ENCODE measurements around the gene HUNK.
"Not testable (repeated sequence)": the region's sequence is repeated elsewhere in the genome, so short reads cannot be mapped to it uniquely, and the experiment has no call there.

The HUNK gene

DNA sequence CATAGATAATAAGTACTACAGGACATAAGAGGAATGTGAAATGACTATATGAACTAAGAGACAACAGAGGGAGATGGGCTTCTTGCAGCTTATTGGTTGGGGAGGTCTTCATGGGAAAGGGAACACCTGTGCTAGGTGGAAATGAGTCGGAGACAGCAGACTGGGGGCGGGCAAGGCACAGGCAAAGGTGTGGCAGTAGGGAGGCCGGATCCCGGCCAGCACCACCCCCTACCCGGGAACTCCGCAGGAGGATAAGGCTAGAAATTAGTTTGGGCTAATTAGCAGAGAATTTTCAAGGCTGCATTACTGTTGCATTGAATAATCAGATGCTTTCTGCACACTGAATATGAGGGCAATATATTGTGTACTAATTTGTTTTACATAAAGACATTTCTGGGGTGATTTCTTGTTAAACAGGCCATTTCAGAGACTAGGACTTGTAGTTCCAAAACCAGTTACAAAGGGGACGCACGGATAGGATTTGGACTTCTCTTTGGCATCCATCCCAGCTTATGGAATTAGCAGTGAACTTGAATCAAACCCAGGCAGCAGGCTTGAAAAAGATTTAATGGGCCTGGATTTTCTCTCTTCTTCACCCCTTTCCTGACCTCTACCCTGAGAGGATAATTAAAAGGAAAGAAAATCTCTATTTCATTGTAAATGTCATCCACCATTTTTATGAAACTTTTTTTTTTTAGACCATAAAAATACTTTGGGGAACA, 2.2 kb upstream of the HUNK start:
- no peak for DNase-seq (ENCODE audit: low read depth, low spot score)

DNA sequence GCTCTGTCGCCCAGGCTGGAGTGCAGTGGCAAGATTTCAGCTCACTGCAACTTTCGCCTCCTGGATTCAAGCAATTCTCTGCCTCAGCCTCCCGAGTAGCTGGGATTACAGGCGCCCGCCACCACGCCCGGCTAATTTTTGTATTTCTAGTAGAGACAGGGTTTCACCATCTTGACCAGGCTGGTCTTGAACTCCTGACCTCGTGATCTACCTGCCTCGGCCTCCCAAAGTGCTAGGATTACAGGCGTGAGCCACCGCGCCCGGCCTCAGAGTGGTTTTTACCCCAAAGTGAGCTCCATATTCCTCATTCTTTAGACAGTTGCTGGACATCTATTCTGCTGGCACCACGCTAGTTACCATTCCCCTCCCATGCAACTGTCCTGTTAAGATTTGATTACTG, 1.4 kb upstream of the HUNK start:
- not testable (repeated sequence) for DNase-seq (ENCODE audit: low read depth, low spot score)

DNA sequence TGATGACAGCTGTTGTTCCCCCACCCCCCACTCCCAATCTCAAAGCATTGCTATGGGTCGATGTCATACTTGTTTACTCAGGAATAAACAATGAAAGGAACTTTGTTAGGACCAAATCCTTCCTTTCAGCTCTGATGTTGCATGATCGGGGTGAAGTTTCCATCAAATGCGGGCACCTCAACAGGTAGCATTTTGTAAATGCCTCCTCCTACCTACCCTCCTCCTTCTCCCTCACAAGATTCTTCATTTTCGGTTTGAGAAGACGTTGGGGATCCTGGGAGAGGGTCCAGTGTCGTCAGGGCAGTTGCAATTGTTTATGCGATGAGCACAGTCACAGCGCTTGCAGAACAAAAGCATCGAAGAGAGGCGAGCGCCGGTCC, 758 bp upstream of the HUNK start:
- no peak for DNase-seq (ENCODE audit: low read depth, low spot score)

DNA sequence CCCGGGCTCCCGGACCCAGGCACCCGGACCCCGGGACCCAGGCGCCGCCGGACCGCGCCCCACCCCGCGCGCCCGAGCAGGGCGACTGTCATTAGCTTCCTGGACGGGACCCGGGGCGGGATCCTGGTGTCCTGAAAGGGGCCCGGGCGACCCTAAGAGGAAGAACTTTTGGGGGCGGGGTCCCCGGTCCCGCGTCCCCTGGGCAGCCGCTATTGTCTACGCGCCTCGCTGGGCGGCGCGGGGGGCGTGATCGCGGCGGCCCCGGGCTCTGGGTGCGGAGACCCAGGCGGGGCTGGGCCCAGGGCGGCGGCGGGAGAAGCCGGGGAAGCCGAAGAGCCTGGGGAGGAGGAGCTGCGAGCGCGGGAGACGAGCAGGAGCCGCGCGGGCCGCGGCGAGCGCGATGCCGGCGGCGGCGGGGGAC, 465 bp downstream of the HUNK start:
- DNase-seq (ENCODE audit: low read depth, low spot score) = no peak

DNA sequence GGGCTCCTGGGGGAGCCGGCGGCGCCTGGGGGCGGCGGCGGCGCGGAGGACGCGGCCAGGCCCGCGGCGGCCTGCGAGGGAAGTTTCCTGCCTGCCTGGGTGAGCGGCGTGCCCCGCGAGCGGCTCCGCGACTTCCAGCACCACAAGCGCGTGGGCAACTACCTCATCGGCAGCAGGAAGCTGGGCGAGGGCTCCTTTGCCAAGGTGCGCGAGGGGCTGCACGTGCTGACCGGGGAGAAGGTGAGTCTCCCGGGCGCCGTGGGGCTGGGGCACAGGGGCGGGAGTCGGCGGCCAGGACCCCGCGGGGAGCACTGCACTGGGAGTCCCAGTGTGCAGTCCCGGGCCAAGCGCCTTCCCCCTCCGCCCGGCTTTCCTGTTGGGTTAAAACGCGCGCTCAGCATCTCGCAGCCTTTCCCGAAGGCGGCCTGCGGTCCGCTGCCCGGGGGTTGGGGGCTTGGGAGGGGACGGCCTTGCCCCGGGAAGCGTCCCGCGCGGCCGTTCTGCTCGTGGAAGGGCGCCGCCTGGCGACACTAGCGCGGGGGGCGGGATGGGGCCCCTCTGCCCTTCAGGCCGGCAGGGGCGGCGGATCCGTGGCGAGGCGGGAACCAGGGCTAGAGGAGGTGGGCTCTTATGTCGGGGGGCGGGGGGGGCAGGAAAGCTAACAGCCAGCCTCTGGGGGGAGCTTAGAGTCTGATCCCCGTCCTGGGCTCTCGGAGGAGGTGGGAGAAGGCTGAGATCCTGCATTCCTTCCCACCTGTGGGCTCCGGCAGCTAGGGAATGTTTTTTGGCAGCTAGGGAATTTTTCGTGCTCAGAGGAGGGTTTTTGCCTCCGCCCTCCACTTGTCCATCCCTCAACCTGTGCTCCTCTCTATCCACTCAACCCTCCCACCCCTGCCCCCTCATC, 1.1 kb downstream of the HUNK start:
- DNase-seq (ENCODE audit: low read depth, low spot score) = no peak

DNA sequence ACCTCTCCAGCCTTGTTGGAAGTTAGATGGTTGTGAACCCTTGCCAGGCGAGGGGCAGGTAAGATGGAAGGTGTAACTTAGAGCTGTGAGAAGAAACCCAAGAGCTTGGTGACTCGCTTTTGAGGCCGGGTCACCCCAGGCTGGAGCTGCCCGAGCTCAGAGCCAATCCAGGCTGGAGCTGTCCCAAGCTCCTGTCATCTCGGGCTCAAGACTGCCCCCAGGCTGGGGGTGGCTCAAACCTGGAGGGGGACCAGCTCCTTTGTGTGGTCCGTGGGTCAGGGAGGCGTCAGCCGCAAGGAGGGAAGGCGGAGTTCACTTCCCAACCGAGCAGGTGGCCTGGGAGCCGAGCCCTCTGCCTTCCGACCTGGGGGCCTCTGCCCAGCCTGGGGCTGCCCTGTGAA, 2.0 kb downstream of the HUNK start:
- no peak for DNase-seq (ENCODE audit: low read depth, low spot score)

DNA sequence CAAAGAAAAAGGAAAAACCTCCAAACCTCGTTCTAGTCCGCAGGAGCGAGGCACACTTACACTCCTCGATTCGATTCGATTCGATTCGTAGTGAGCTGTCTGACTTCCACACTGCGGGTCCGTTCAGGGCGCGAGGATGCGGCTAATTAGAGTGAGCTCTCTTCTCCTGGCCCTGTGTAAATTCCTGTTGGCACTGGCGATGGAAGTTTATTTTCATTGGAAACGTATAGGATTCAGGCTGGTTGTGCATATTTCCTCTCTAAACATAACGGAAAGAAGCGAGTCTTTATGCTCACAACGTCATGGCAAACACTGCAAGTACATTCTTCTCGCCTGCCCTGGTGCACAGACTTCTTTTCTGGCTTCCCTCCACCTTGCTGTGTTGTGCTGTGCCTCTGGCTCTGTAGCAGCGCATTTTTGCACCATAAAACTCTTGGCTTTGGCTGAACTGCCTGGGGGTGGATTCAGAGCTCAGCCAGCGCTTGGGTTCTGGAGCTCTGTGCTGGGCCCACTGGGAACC, 2.7 kb downstream of the HUNK start:
- DNase-seq (ENCODE audit: low read depth, low spot score) = no peak

DNA sequence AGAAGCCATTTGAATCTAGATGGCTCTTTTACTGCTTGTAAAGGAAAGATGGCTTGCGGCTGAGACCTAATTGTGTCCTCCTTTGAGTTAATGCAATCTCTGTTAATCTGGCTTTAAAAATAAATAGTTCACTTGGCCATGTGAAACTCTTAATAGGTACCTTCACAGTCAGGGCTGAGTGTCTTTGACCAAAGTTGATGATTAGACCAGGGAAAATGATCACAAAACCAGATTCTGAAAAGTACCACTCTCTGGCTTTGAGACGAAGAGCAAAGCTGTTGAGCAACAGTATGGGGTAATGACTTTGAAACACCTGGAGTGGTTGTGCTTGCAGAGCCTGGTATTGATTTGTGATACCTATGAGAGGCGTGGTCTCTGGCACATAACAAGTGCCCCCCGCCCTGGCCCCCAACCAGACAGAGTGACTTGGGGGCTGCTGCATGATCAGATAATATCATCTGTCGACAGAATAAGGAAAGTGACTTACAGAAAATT, 4.7 kb downstream of the HUNK start:
- DNase-seq (ENCODE audit: low read depth, low spot score) = no peak

DNA sequence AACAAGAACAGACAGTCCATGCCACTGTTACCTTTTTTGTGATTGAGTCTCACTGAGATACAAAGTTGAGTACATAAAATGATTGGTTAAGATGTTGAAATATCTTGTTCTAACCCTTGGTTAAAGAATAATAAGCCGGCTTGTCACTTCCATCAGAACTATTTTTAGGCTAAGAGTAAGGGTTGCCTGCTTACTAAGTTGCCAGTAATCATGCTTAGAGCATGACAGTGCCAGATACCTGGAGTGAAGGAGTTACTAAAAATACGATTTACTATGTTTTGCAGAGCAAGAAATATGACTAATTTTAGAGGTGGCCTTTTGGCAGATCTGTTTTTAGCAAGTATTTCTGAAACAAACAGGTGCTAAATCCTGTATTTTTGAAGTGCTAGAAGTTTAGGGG, 6.0 kb downstream of the HUNK start:
- DNase-seq (ENCODE audit: low read depth, low spot score) = no peak

DNA sequence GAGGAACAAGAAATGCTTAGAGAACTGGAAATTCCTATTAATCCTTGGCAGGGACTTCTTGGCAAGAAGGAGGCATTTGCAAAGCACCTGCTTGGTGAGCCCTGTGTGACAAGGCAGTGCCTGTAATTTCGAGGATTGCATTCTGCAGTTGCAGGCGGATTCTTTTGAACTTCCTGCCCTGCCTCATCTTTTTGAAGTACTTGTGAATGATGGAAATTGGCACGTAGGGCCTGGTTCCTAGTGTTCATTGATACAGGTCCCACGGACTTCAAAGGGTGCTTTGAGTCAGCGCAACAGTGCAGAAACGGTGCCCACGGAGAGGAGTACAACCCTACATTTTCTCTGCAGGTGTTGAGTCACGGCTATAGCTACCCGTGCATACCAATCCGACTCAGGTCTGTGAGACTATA, 6.4 kb downstream of the HUNK start:
- no peak for DNase-seq (ENCODE audit: low read depth, low spot score)

DNA sequence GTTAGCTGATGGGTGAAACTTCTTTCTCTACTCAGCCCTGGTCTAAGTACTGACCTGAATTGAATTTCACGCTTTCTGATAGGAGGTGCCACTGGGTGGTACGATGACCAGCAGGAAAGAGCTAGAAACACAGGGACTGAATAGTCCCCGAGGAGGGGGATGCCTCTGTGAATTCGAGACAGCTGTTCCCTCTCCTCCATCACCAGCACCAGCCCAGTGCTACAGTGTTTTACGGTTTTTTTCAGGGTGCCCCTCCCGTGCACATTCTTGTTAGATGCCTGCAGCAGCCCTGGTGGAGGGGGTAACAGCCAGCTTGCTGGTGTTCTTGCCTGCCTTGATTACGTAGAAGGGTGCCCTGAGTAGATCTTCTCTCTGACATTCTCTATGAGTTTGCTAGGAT, 7.1 kb downstream of the HUNK start:
- no peak for DNase-seq (ENCODE audit: low read depth, low spot score)

DNA sequence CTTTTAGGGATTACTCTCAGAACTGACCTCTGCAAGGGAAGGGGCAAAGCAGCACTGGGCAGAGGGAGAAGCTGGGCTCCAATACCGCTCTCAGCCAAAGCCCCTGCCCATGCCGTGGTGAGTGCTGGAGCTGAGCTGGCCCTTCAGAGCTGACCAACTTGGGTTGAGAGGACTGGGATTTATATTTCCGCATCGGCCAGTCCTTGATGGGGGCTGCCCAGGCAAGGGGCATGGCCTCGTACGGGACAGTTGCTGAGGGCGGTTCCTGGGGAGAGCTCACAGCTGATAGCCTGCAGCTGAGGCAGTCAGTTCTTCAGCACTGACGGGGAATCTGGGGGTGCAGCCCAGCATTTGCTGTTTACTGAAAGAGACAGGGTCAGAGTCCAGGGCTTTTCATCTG, 8.0 kb downstream of the HUNK start:
- no peak for DNase-seq (ENCODE audit: low read depth, low spot score)

DNA sequence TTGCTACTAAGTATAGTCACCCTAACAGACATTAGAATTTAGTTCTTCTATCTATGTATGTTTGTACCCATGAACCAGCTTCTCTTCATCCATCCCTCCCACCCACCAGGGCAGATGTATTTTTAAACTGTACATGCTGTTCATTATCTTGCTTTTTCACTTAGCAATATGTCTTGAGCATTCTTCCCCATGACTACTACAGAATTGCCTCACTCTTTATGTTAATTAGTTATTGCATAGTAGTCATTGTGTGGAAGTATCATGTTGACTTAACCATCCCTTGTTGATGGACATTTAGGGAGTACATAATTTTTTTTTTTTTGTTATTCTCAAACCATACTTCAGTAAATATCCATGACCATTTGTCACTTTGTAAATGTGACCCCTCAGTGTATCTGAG, 9.9 kb downstream of the HUNK start:
- DNase-seq (ENCODE audit: low read depth, low spot score) = no peak

DNA sequence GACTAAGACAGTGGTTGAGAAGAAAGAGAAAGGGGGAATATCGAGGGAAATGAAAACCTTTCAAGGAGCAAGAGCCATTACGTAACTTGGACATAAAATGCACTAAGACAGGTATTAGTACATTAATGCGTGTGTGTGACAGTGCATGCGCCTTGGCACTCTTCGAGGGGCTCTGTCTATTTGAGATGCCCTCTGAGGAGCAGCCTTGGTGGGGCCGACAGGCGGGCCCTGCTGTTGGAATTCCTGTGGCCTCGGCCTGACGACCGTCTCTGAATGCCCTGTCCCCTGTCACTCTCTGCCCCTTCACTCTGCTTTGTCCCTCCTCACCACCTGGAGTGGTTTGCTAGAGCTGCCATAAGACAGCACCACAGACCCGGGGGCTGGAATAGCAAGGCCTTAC, 12.3 kb downstream of the HUNK start:
- DNase-seq (ENCODE audit: low read depth, low spot score) = no peak

DNA sequence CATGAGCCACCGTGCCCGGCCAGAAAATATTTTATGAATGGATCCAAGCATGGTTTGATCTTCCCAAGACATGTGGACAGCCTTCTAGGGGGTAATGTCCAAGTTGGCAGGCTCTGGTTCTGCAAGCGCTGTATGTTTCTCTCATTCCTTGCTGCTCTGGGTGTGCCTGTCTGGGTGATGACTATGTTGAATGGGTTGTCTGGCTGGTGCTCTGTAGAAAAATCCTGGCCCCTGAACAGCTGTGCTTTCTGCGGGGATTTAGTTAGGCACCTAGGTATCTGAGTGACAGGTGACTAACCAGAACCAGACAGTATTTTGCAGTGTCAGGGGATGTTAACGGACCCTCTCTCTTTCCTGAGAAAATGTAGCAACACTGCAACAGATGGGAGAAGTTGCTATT, 14.1 kb downstream of the HUNK start:
- DNase-seq (ENCODE audit: low read depth, low spot score) = no peak

DNA sequence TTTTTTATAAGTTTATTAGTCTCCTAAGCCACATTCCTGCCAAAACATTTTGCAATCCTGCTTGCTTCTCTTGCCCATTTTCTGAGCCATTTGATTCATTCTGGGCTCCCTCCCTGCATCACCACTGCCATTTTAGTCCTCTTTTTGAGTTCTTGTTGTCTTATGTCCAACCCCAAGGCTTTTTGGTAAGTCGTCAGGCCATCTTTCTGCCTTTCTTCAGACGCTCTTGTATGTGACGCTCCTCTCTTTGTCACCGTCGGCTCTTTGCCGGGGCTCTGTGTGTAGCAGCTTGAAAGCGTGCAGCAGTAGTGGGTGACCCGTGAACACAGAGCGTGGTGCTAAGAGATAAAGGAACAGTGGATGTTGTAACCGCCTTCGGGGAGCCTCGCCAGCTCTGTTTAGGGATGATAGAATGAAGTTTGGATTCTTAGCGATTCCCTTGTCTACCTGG, 14.6 kb downstream of the HUNK start:
- DNase-seq (ENCODE audit: low read depth, low spot score) = no peak

DNA sequence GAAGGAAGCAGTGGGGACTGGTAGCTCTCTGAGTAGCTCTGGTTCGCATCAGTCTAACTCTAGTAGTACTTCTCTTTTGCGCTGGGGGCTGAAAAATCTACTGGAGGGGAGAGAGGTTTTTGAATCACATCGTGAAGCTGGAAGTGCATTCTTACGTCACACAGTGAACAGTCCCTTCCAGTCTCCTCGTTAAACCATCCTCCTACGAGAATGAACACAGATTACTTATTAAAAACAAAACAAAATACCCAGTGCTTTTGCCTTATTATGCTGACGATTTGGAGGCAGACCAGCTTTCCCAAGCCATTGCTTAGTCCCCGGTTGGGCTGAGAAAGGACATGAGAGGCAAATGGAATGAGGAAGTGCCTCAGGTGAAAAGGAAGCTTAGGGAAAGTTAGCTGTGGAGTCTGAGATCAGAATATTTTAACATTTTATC, 16.1 kb downstream of the HUNK start:
- DNase-seq (ENCODE audit: low read depth, low spot score) = no peak

DNA sequence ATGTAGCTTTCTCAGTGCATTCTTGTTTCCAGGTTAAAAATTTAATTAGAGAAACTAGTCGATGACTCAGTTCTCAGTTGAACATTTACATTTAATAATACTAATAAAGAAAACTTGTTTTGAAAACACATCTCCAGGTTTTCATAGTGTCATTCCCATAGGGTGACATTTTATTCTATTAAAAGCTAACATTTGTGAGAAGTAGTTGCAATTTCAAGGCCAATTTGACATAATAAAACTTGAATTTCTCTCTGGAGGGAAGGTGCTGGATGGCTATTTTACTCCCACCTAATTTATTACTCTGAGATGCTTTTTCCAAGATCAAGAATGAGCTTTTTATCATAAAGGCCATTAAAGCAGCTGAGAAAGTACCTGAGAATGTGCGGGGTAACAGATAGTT, 16.6 kb downstream of the HUNK start:
- DNase-seq (ENCODE audit: low read depth, low spot score) = no peak

DNA sequence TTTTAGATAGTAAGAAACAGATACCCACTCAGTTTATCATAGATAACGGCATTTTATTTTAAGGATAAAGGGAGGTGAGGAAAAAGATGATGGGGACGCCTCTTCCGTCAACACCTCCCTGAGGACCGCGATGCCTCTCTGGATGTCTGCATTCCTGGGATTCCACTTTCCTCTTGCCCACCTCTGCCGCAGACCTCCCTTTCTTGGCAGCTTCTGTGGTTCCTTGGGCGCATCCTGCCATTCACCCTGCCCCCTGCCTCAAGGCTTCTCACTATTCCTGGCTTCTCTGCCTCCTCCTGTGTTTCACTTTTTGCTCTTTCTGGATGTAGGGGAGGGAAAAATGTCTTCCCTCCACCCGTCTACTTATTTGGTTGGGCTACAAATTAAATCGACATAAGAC, 19.9 kb downstream of the HUNK start:
- no peak for DNase-seq (ENCODE audit: low read depth, low spot score)

DNA sequence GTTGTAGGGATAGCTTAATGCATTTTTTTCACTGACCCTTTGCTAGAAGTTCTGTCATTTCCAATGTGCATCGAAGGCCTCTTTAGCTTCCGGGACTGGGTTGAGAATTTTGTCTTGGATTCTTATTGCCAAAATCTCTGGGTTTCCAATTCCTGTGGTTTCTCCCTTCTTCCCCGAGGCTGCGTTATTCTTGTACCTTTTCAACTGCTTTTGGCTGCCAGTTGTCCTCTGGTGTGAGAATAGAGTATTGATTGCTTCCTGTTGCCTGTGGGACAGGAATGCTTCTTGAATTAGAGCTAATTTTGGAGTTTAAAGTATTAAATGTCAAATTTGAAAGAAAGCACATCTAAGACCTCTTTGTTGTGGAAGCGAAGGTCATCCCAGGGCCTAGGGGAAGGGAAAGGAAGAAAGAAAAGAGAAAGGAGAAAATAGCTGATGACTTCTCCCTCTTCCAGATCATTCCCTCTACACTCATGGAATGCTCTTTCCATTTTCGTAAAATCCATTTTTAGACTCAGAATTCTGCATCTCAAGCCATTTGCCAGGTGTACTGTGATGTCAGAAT, 21.1 kb downstream of the HUNK start:
- DNase-seq (ENCODE audit: low read depth, low spot score) = no peak

DNA sequence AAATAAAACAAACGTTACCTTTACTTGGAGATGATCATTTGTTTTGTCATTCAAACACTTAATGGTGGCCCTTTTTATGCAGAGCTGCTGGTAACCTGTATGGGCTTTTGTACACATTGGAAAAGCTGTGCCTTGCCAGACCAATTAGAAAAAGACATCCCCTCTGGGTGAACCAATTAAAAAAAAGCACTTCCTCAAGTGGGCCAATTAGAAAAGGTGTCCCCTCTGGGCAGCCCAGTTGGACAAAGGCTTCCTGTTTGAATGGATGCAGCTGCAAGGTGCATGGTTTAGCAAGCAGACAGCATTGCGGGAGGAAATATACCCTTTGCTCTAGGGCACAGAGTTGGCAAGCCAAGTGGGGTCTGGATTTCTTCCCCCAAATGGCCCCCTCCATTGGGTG, 21.6 kb downstream of the HUNK start:
- DNase-seq (ENCODE audit: low read depth, low spot score) = no peak

DNA sequence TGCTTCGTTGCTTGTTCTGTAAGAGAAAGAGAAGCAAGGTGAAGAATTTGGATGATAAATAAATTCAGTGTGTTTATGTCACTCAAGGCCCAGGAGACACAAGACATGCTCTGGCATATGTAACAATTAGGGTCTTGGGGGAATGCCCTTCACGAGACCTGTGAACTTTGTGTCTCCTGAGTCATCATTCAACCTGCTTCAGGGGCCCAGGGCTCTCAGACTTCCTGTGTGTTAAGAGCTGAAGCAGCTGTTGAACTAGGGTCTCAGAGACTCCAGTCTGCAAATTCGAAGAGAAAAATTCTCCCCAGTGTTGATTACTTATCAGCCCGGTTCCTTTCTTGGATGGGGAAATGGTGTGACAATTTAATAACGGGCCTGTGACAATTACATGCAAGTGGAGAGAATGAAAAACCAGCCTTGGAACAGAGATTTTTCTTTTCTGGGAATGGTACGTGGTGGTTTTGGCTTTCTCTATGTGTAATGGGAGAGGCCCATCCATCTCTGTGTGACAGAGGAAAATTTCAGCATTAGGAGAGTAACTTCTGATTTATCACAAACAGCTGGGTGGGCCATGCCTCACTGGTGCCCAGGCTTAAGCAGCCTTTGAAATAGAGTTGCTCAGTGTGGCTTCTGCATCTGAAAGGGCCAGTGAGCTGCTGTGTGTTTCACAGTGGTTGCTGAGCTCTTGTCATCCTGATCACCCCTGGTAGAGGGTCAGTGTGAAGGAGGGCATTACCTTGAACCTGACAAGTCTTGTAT, 22.4 kb downstream of the HUNK start:
- DNase-seq (ENCODE audit: low read depth, low spot score) = no peak

Data from brain pericyte (primary cell).